ENCODE measurements around the gene ERICH2. TPM values are rescaled to one million over a fixed set of nuclear protein-coding genes. Genes with fewer than 3 reads are reported as not detected.

Gene ERICH2
- total RNA-seq, 2 donors from 2014 or later = not detected

DNA sequence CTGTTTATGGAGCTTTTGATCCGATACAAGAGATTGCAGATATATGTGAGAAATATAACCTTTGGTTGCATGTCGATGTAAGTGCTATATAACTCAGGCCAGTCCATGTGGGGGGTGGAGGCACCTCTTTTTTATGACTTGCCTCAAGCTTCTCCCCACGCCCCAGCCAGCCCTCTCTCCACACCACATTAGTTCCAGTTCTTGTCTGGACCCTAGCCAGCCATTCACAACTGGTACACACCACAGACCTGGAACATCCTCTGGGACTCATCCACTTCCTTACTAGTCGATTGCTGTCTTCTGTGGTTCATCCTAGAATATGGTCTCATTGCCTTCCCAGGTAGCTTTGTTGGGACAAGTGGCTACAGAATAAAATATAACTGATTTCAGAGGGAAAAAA is 77.5 kb downstream of the ERICH2 start:
- no peaks in the 10 kb centered on the region for H3K9me3 Mint-ChIP-seq
- DNase-seq (ENCODE audit: low spot score) (no peak), ATAC-seq (no peak)
- no peaks in the 10 kb centered on the region for H3K36me3 Mint-ChIP-seq
- no peak overlapping the region for H3K27ac Mint-ChIP-seq
- peaks cover 0 to 3% of the 10 kb centered on the region in 2 donors for H3K27me3 Mint-ChIP-seq
- peaks cover 11 to 15% of the 10 kb centered on the region in 2 donors for H3K4me1 Mint-ChIP-seq (ENCODE audit: low read depth in 2 of 2)
- no peak overlapping the region for H3K4me3 Mint-ChIP-seq

Other genes starting within 250 kb of the ERICH2 start
- not detected for gene SP5, start 55.0 kb upstream of the ERICH2 start, total RNA-seq
- gene GAD1, start 46.5 kb downstream of the ERICH2 start, total RNA-seq = under 1 TPM in 1 of 2 donors, not detected in 1; 0.76 TPM
- gene GORASP2, start 158.9 kb downstream of the ERICH2 start, total RNA-seq = 10 to 100 TPM; 64.3 to 99.0 TPM

All from natural killer cell treated with Interleukin-12 subunit alpha and Interleukin-12 subunit beta and Interleukin-15 and Interleukin-18, amount 100 ng/mL, for 72 hours (primary cell).